ELF-1 (cell line): ENCODE measurements around the gene PTPN4.

Experiments
- DNase-seq: peaks from one replicate; pipeline ENCODE4 v3.0.0-alpha.2; 2016; ENCODE audit warnings: low read depth, low spot score

The PTPN4 gene

DNA sequence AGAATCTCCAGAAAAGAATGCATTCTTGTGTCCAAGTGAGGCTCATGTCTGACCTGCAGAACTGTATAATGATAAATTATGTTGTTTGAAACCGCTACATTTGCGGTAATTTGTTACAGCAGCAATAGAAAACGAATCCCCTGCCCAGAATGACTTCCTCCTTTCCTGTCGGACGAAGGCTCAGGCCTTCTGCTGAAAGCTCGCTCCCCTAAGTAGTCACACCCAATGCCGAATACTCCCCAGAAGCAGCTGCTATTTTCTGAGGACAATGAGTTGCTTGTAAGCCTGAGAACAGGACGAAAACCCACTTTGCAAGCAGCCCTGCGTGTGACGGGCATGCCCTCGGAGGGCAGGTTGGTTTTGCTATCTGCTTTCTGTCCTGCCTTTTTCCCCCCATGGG lies 27.7 kb upstream of the PTPN4 start:
- no peak for DNase-seq

- DNase-seq, result no peak
These were observed 27.0 kb upstream of the PTPN4 start for GRCh38 chr2:119732601-119733164.

DNA sequence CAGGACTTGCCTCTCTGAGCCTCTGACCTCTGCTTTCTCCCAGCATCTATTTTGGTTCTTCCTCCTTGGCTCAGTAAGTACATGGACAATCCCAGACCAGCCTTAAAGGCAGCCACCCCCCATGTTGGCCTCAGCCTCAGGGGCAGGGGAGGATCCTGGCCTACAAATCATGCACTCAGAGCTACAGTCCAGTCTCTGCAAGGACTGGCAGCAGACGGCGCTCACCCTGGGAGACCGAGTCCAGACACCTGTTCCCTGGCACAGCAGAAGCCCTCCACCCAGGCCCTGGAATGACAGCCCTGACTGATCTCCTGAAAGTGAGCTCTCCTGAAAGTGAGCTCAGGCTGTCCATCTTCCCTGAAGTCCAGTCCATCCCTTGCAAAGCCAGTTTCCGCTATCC lies 25.7 kb upstream of the PTPN4 start:
- no peak for DNase-seq

- no peak for DNase-seq
These were observed 24.2 kb upstream of the PTPN4 start for GRCh38 chr2:119735565-119735964.

DNA sequence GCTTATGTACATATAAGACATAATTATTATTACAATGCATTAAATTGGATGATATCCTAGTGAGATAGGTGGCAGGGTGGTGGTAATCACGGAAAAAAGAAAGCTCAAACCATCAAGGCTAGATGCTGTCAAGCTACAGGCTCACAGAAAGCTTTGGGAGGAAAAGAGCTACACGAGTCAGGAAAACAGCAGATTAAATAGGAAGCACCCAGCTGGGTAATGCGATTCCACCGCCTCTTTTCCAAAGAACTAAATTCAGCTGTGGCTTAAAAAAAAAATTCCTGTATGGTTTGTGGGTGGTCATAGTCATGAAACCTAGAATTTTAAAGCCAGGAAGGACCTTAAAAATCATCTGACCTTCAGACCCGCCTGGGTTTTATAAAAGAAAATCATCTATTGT lies 23.7 kb upstream of the PTPN4 start:
- no peak for DNase-seq

GRCh38 chr2:119739580-119740255 lies 20.0 kb upstream of the PTPN4 start:
- DNase-seq, result no peak

- no peak for DNase-seq
These were observed 18.7 kb upstream of the PTPN4 start for GRCh38 chr2:119741001-119741400.

DNA sequence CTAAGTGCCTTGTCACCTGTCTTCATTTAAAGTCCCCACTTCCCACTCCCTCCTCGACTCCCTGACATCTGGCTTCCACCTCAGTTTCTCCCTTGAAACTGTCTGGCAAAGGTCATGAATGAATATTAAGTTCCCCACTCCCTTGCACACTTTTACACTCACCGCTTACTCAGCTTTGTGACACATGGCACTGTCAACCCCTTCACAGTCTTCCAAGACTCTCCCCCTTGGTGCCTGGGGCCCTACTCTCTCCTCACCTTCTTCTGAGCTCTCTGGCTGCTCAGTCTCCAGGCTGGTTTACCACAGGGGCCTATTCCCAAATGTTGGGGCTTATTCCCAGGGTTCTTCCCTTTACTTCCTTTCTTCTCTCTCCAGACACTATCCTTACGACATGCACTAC lies 17.9 kb upstream of the PTPN4 start:
- no peak for DNase-seq

DNA sequence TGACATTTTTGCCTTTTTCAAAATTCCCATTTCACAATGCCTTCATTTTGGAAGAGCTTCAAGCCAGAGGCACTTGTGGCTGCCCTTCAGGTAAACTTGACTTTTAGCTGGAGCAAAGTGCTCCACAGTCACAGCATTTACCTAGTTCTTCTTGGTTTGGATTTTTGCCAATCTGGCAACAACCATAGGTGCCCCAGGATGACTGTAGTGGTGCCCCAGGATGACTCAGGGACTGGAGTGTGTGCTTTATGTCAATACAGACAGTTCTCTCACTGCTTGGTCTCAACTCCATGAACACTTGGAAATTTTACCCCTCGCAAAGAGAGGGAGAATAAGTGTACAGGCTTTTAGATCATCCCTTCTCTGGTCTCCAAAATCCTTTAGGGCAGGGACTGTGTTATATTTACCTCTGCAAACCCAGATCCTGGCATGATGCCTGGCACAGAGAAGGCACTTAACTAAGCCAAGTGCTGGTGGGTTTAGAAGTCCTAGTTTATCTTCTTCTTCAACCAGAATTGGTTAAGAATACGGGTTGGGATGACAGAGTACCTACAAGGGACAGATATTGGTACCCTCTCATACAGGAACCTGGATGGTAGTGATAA lies 15.3 kb upstream of the PTPN4 start:
- no peak for DNase-seq

DNA sequence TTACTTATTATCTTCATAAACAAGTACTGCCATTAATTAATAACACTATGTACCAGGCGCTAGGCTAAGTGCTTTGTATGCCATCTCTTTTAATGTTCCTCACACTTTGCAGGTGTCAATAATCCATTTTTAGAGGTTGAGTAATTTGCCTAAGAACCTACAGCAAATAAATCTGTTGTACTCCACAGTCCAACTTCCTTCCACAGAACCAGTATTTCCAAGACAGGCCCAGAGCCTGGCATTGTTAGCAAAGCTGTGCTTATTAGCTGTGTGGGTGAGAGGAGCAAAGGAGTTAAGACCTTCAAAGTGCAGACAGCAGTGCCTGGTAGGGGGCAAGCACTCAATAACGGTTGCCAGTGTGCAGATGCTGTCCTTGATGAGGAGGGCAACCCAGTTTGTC lies 14.2 kb upstream of the PTPN4 start:
- DNase-seq, result no peak

GRCh38 chr2:119746836-119747686 lies 12.7 kb upstream of the PTPN4 start:
- DNase-seq, result no peak

GRCh38 chr2:119748135-119748534 lies 11.6 kb upstream of the PTPN4 start:
- no peak for DNase-seq

DNA sequence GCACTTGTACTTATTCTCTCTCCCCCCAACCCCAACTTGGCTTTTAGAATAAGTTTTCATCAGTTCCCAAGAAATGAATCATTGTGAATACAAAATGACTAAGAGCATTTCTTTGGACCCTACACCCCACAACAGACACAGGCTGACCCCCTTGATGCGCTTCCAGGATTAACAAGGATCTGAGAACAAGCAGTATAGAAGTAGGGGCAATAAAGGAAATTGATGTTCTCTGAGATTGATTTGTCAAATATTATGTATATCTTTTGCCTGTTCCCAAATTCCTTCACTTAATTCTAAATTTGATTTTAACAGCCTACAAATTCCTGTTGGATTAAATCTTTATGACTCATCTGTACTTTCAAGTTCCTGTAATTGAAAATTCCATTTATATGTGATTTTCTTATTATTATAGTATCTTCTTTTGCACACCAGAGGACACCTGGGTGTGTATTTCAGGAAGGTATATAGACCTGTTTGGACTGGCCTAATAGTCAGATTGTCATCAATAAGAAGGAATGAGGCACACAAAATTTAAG lies 10.2 kb upstream of the PTPN4 start:
- DNase-seq, result no peak

GRCh38 chr2:119751706-119752105 lies 8.0 kb upstream of the PTPN4 start:
- no peak for DNase-seq

DNA sequence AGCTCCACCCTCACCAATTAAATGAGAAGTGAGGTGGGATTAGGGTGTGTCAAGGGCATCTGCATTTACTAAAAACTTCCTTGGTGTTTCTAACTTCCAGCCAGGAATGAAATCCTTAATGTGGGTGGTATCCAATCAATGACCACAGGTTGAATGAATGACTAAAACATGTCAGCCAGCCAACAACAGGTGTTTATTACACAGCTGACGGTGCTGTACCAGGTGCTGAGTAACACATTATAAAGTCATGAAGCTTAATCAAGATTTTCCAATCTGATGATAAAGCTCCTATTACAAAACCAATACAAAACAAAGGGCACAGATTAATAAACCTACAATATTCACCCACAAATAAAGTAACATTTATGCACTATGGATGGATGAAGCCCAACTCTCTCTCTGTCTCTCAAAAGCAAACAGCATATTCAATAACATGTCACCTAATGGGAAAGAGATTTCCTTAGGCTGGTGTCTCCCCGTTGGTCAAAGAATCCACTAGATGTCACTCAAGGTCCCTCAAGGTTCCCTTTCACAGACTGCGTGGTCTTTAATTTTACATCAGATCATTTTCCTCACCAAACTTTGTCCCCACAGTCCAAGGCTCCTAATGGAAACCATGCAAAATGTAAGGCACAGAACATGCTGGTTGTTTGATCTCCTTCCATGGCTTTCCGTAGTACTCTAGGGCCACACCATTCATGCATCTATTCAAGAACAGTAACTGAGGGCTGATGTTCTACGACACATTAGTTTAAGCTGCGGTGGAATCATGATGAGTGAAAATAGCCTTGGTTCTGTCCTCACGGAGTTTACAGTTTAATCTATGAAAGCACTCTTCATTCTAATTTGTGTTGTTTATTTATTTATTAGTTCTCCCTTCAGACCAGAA lies 6.4 kb upstream of the PTPN4 start:
- peak; percentile 28 for DNase-seq

- DNase-seq, result no peak
These were observed 5.8 kb upstream of the PTPN4 start for GRCh38 chr2:119753930-119754321.

DNA sequence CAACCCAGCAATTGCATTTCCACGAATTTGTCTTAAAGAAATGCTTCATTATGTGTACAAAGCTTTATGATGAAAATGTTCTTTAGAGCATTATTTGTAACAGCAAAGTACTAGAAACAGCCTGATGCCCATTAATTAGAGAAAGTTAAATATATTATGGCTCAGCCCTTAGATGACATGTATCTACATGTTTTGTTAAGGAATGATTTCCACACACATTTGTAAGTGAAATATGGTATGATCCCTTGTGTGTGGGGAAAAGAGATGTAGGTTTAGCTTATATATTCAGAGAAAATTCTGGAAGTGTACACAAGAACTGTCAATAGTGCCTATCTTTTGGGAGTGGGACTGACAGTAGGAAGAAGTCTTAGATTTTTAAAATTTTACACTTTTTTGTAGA lies 3.8 kb upstream of the PTPN4 start:
- no peak for DNase-seq

- no peak for DNase-seq
These were observed 2.9 kb upstream of the PTPN4 start for GRCh38 chr2:119756837-119757236.

GRCh38 chr2:119758881-119759450 lies 756 bp upstream of the PTPN4 start:
- no peak for DNase-seq

GRCh38 chr2:119760237-119760955 lies 674 bp downstream of the PTPN4 start:
- DNase-seq, result peak; percentile 74
